Occipital lobe (tissue), 2 donors: ENCODE measurements around the gene TMEM63A. TPM values are rescaled to one million over a fixed set of nuclear protein-coding genes. Genes with fewer than 3 reads are reported as not detected.
"Not testable (repeated sequence)": the region's sequence is repeated elsewhere in the genome, so short reads cannot be mapped to it uniquely, and the experiment has no call there.

ENCODE experiments used
- DNase-seq: peaks from one replicate; lab custom pipeline; 2025; lab: John Stamatoyannopoulos, UW
- total RNA-seq: library from RNA; depleted of rRNA; stranded (reverse); fragments of >200 nt; gene quantifications from one replicate; pipeline ENCODE4 v1.2.3, GENCODE V29; 2014

The TMEM63A gene
- total RNA-seq, 1 donor from 2014 or later, result 1.1 TPM

DNA sequence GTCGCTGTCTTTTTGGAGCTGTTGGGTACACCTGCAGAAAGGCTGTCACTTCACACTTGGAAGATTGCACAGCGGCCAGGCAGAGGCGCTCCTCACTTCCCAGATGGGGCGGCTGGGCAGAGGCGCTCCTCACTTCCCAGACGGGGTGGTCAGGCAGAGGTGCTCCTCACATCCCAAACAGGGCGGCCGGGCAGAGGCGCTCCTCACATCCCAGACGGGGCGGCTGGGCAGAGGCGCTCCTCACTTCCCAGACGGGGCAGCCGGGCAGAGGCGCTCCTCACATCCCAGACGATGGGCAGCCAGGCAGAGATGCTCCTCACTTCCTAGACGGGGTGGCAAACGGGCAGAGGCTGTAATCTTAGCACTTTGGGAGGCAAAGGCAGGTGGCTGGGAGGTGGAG lies 86.1 kb downstream of the TMEM63A start:
- DNase-seq, result not testable (repeated sequence)

Other genes starting within 250 kb of the TMEM63A start
- 73.5 TPM for gene ENAH, start 229.3 kb downstream of the TMEM63A start, total RNA-seq
- gene SRP9, start 104.6 kb downstream of the TMEM63A start, total RNA-seq, result 337 TPM
- 7.2 TPM for gene EPHX1, start 72.3 kb downstream of the TMEM63A start, total RNA-seq
- 0.47 TPM for gene LEFTY1, start 6.8 kb upstream of the TMEM63A start, total RNA-seq
- gene PYCR2, start 41.9 kb upstream of the TMEM63A start, total RNA-seq, result 16.2 TPM
- gene LEFTY2, start 58.8 kb upstream of the TMEM63A start, total RNA-seq, result 0.47 TPM
- 43.4 TPM for gene SDE2, start 117.0 kb upstream of the TMEM63A start, total RNA-seq
- 371 TPM for gene H3-3A, start 180.3 kb upstream of the TMEM63A start, total RNA-seq